Measurements from ENCODE around the gene FLT1.
A peak's percentile ranks its signal among the peaks of the same experiment; 100 is the strongest.

The FLT1 gene

DNA sequence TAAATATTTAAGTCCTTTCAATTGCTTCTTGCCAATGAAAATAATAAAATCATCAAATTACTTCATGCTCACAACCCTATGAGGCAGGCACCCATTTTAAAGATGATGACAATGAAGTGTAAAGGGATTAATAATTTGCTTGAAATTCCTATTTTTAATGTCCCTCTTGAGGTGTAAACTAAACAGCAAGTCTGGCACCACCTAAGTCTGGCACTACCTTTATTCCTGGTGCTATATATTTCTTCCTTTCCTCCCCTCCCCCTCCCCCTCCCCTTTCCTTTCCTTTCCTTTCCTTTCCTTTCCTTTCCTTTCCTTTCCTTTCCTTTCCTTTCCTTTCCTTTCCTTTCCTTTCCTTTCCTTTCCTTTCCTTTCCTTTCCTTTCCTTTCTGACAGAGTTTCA is 42.2 kb downstream of the FLT1 start:
- H3K4me1 Mint-ChIP-seq = peaks cover 29% of the 10 kb centered on the region
- H3K27ac Mint-ChIP-seq = no peak overlapping the region
- no peak overlapping the region for H3K4me3 Mint-ChIP-seq
- H3K36me3 Mint-ChIP-seq (ENCODE audit: low read depth) = no peaks in the 10 kb centered on the region
- TF ChIP-seq, protein P1, sequence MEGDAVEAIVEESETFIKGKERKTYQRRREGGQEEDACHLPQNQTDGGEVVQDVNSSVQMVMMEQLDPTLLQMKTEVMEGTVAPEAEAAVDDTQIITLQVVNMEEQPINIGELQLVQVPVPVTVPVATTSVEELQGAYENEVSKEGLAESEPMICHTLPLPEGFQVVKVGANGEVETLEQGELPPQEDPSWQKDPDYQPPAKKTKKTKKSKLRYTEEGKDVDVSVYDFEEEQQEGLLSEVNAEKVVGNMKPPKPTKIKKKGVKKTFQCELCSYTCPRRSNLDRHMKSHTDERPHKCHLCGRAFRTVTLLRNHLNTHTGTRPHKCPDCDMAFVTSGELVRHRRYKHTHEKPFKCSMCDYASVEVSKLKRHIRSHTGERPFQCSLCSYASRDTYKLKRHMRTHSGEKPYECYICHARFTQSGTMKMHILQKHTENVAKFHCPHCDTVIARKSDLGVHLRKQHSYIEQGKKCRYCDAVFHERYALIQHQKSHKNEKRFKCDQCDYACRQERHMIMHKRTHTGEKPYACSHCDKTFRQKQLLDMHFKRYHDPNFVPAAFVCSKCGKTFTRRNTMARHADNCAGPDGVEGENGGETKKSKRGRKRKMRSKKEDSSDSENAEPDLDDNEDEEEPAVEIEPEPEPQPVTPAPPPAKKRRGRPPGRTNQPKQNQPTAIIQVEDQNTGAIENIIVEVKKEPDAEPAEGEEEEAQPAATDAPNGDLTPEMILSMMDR (IDR thresholded peaks at IDR 0.05; ENCODE audit: unreplicated experiment in 3 of 3) = no peak
- peaks cover 17% of the 10 kb centered on the region for H3K27me3 Mint-ChIP-seq (ENCODE audit: low read depth)
- peaks cover 8% of the 10 kb centered on the region for H3K9me3 Mint-ChIP-seq

DNA sequence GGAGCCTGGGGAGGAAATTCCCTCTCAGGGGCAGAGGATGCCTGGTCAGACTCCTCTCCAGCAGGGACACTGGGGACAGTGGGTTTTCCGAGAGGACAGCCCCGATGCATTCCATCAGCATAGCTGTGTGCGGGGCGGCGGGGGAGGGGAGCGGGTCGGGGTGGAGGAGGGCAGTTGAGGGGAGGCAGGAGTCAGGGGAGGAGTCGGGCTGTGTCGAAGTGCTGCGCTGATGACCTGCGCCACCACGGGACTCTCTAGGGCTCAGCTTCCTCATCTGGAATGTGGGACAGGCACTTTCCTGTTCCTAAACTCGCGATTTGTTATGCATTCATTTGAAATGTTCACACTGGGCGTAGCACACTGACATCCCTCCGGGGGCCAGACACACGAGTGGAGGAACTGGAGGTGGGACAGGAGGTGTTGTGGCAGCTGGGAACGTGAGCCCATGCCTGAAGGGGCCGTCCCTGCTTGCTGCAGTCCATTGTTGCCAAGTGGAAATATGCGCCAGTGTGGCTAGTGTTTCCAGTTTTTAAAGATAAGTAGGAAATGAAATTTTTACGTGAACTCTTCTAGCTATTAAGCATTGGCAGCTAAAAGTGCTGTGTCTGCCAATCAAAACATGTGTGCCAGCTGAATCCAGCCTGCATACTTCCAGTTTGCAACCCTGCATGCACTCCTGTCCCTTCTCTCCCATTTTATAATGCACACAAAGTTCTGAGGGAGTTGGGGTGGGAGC is 43.3 kb downstream of the FLT1 start:
- peak overlapping the region in 1 of 3 experiments; percentile 69 for H3K27ac Mint-ChIP-seq

DNA sequence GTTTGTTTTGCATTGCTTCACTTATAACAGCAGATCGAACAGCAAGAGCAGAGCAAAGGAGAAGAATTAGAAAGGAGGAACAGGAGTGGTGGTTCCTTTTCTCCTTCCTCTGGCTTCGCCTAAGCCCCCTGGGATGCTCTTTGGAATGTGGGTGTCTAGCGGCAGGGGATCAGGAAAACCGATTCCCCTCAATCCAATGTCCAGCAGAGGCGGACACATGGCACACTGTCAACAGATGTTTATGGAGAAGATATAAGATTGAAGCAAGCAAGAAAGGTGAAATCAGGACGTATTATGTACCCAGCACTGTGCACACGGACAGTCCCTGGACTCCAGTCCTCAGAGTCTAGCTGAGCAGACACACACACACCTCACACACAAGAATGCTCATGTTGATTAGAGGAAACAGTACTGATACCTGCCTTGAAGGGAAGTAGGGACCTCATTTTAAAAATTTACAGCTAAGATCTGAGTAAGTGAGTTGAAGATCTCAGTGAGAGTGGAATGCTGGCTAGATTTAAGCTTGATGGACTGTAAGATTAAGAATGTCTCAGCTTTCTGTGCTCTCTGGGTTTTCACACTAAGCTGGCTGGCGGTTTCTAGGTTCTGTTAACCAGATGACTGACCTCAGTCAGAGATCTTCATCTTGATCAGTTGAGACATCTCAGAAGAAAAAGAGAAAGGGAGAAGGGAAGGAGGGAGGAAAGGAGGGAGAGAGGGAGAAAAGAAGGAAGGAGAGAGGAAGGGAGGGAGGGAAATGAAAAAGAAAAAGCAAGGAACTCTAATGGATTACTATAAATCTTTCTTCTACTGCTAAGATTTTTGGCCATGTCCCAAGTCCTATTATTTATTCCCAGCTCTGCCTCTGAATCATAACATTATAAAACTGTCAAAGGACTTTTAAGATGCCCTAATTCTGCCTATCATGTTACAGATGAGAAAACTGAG is 44.8 kb downstream of the FLT1 start:
- Mint-ChIP-seq H3K4me3 (peak overlapping the region in 1 of 3 experiments; percentile 29), H3K27ac (peak overlapping the region; percentile 6 to 71 (median 8)), H3K27me3 (ENCODE audit: low read depth) (peaks cover 13% of the 10 kb centered on the region), H3K36me3 (ENCODE audit: low read depth) (peaks cover 4% of the 10 kb centered on the region), H3K4me1 (peaks cover 29% of the 10 kb centered on the region), H3K9me3 (peaks cover 18% of the 10 kb centered on the region)
- TF ChIP-seq, protein P1 (IDR thresholded peaks at IDR 0.05; ENCODE audit: unreplicated experiment in 3 of 3) = no peak

More for the DNA sequence above, 43.3 kb downstream of the FLT1 start:
- TF ChIP-seq, protein P1 (IDR thresholded peaks at IDR 0.05; ENCODE audit: unreplicated experiment in 3 of 3) = no peak
- Mint-ChIP-seq H3K4me1 (peaks cover 29% of the 10 kb centered on the region), H3K27me3 (ENCODE audit: low read depth) (peaks cover 17% of the 10 kb centered on the region), H3K9me3 (peaks cover 9% of the 10 kb centered on the region), H3K4me3 (no peak overlapping the region), H3K36me3 (ENCODE audit: low read depth) (no peaks in the 10 kb centered on the region)

DNA sequence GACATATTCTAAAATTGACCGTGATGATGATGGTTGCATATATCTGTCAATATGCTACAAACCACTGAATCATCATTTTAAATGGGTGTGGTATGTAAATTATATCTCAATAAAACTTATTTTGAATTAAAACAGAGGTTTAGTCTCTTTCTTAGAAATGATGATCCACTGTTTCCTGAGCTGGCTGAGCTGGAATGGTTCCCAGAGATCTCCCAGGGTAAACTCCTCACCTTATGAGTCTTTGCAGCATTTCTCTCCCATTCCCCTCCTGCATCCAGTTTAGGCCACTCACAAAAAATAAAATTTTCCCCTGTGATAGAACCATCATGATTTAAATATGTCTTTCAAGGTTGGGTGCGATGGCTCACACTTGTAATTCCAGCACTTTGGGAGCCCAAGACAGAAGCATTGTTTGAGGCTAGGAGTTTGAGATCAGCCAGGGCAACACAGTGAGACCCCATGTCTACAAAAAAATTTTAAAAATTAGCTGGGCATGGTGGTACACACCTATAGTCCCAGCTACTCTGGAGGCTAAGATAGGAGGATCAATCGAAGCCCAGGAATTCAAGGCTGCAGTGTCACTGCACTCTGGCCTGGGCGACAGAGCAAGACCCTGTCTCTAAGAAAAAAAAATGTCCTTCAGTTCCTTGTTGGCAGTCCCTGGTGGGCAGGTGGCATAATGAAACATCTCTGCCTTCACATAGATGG is 46.1 kb downstream of the FLT1 start:
- peaks cover 29% of the 10 kb centered on the region for H3K4me1 Mint-ChIP-seq
- peaks cover 20% of the 10 kb centered on the region for H3K9me3 Mint-ChIP-seq
- H3K27me3 Mint-ChIP-seq (ENCODE audit: low read depth) = peaks cover 13% of the 10 kb centered on the region
- H3K4me3 Mint-ChIP-seq = no peak overlapping the region
- H3K36me3 Mint-ChIP-seq (ENCODE audit: low read depth) = peaks cover 4% of the 10 kb centered on the region
- TF ChIP-seq, protein P1 (IDR thresholded peaks at IDR 0.05; ENCODE audit: unreplicated experiment in 3 of 3) = no peak
- no peak overlapping the region for H3K27ac Mint-ChIP-seq

DNA sequence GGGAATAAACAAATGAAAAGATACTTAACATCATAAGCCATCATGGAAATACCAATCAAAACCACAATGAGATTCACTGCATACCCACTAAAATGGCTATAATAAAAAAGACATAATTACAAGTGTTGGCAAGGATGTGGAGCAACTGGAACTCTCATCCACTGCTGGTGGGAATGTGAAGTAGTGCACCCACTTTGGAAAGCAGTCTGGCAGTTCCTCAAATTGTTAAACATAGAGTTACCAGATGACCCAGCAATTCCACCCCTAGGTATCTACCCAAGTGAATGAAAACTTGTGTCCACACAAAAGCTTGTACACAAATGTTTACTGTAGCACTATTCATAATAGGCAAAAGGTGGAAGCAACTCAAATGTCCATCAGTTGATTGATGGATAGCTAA is 46.9 kb downstream of the FLT1 start:
- Mint-ChIP-seq H3K4me1 (peaks cover 29% of the 10 kb centered on the region), H3K36me3 (ENCODE audit: low read depth) (peaks cover 4% of the 10 kb centered on the region), H3K27me3 (ENCODE audit: low read depth) (peaks cover 11% of the 10 kb centered on the region), H3K4me3 (no peak overlapping the region), H3K27ac (no peak overlapping the region), H3K9me3 (peaks cover 25% of the 10 kb centered on the region)
- TF ChIP-seq, protein P1 (IDR thresholded peaks at IDR 0.05; ENCODE audit: unreplicated experiment in 3 of 3) = no peak

Data from nephron (organoid).